Activated CD8-positive, alpha-beta memory T cell treated with anti-CD3 and anti-CD28 coated beads for 36 hours (primary cell): ENCODE data around the gene LPIN1. TPM values are rescaled to one million over a fixed set of nuclear protein-coding genes. Genes with fewer than 3 reads are reported as not detected.

Experiments
- CTCF ChIA-PET: fragments of 350-600 bp; sonication (Branson Sonifier 250); formaldehyde crosslinking; loops from one replicate; lab custom pipeline; 2021; ENCODE audit warnings: antibody characterized with exemption; lab: Charles Lee
- POLR2A ChIA-PET: fragments of 350-600 bp; sonication (Branson Sonifier 250); formaldehyde crosslinking; loops from one replicate; lab custom pipeline; 2021; ENCODE audit warnings: antibody characterized with exemption; lab: Charles Lee
- total RNA-seq, 2 experiments: library from RNA; stranded (reverse); gene quantifications; one replicate each; pipeline ENCODE4 v1.2.3, GENCODE V29; 2021

LPIN1 gene
- total RNA-seq, 2 experiments from 2014 or later, result 34.3 to 36.7 TPM

DNA sequence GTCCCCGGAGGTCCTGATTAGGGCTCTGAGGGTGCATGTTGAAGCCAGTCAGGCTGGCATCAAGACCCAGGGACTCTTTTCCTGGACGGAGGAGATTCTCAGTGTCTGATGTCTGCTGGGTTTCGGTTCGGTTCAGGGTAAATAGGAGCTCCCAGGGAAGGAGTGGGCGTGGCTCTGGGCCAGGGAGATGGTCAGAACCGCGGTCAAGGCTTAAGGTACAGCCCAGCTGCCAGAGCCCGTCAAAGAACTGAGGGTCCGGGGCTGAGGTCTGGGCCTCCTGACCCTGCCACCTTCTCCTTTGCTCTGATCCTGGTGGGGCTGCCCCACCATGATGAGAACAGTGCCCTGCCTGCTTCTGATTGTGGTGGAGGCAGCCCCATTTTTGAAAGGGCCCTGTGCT, 39.8 kb downstream of the LPIN1 start:
- POLR2A ChIA-PET, result interaction anchor here (0.7 kb wide), 1 partner anchor 17 kb away, joined by 3 read pairs; no protein-coding TSS in a partner anchor
- CTCF ChIA-PET, result interaction anchor here (1.5 to 2.2 kb wide), 3 partner anchors 32 to 51 kb away, joined by 5 to 6 read pairs (median 6); no protein-coding TSS in a partner anchor

GRCh38 chr2:11786592-11786991, 40.2 kb downstream of the LPIN1 start:
- POLR2A ChIA-PET, result interaction anchor here (0.7 kb wide), 1 partner anchor 18 kb away, joined by 3 read pairs; no protein-coding TSS in a partner anchor

GRCh38 chr2:11787991-11788390, 41.6 kb downstream of the LPIN1 start:
- ChIA-PET POLR2A (no interaction called here), CTCF (no interaction called here)

More at GRCh38 chr2:11786592-11786991, 40.2 kb downstream of the LPIN1 start:
- CTCF ChIA-PET, result no interaction called here

- POLR2A ChIA-PET, result no interaction called here
- CTCF ChIA-PET, result no interaction called here
Observed at GRCh38 chr2:11788461-11789124, 42.2 kb downstream of the LPIN1 start.

DNA sequence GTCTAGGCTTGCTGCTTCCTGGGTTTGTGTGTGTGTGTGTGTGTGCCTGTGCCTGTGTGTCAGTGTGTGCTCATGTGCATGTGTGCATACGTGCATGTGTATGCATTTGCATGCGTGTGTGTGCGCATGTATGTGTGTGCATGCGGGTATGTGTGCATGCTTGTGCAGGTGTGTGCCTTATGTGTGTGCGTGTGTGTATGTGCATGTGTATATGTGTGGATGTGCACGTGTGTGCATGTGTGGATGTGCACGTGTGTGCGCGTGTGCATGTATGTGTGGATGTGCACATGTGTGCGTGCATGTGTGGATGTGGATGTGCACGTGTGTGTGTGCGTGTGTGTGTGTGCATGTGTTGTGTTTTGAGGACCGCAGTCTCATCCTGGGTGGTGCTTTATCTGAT, 42.8 kb downstream of the LPIN1 start:
- ChIA-PET POLR2A (no interaction called here), CTCF (interaction anchor here (0.8 to 1.1 kb wide), 2 partner anchors 96 to 99 kb away, joined by 3 read pairs; no protein-coding TSS in a partner anchor)

GRCh38 chr2:11790228-11790627, 43.8 kb downstream of the LPIN1 start:
- ChIA-PET POLR2A (no interaction called here), CTCF (interaction anchor here (0.7 to 1.1 kb wide), 3 partner anchors 11 to 100 kb away, joined by 3 to 4 read pairs (median 3); no protein-coding TSS in a partner anchor)

DNA sequence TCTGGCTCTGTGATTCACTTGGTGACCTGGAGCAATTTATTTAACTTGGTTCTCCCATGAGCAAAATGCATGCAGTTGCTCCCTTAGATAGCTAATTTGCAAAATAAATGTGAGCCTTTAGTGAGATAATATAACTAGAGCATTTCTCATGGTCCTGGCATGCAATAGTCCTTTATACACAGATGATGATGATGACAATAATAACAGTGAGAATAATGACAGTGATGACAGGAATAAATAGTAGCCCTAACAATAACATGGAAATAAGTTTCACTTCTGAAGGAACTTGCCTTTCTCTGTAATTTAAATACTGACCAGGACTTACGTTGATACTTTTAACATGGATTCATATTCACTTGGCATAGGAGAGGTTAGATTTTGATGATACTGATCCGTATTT, 49.2 kb downstream of the LPIN1 start:
- ChIA-PET POLR2A (no interaction called here), CTCF (no interaction called here)

GRCh38 chr2:11796190-11797171, 50.0 kb downstream of the LPIN1 start:
- CTCF ChIA-PET, result no interaction called here
- POLR2A ChIA-PET, result no interaction called here

- ChIA-PET CTCF (no interaction called here), POLR2A (no interaction called here)
Observed at GRCh38 chr2:11797846-11798245, 51.4 kb downstream of the LPIN1 start.

DNA sequence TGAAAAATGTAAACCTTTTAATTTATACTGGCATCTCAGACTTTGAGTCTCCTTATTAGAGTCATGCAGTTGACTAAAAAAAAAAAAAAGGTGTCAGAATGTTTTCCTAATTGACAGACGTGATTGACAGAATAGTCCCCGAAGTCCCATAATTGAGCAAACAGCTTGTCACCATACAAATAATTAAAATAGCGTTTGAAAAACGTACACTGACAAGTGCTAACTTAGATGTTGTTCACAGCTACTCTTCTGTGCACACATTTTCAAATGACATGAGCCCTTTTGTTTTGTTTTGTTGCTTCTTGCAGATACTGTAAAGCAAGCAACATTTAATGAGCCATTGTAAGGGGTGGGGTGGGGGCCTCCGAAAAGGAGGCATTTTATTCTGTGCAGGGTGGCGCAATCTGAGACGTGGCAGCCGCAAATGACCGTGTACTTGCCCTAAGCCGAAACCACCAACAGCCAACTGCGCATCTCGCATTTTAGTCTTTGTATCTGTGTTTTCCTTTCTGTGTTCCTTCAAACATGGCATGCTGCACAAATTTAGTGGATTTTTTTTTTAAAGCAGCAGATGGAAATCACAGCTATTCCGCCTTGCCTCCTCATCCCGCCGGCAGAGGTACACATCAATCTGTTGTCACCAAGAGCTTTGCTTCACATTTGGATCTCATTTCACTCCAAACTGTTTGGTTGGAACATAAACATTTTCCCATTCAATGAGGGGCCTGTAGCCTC, 52.4 kb downstream of the LPIN1 start:
- ChIA-PET POLR2A (no interaction called here), CTCF (no interaction called here)

GRCh38 chr2:11799826-11800225, 53.4 kb downstream of the LPIN1 start:
- ChIA-PET POLR2A (no interaction called here), CTCF (no interaction called here)

DNA sequence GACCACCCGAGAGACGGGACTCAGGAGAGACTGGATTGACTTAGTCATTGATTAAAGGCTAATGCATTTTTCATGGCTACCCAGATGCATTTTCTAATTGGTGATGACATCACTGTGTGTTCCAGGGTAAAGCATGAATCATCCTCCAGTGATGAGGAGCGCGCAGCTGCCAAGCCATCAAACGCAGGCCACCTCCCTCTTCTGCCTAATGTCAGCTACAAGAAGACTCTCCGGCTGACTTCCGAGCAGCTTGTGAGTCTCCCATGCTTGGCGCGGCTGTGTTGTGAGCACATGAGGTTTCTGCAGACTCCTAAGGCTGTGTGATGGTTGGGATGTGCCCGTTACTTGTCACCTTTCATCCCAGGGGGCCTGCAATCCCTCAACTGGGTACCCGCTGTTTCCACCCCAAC, 56.4 kb downstream of the LPIN1 start:
- CTCF ChIA-PET, result interaction anchor here (1.2 kb wide), 1 partner anchor 110 kb away, joined by 5 read pairs; no protein-coding TSS in a partner anchor
- POLR2A ChIA-PET, result no interaction called here

DNA sequence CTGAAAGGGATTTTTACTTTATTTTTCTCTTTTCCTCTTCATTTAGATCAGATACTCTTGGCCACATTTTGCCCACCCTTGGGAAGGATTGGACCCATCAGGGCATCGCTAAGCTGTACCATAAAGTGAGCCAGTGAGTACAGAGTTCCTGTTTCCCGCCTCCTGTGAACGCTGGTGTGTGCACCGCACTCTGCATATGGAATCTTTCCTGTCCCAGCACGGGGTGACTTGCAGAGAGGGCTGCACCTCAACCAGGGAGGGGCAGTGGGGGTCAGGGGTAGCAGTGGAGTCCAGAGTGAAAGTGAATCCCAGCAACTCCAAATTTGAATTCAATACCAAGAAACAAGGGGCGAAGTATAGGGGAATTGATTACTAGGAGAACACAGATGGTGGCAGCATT, 58.6 kb downstream of the LPIN1 start:
- CTCF ChIA-PET, result no interaction called here

GRCh38 chr2:11805920-11806319, 59.5 kb downstream of the LPIN1 start:
- CTCF ChIA-PET, result no interaction called here
- POLR2A ChIA-PET, result no interaction called here

More for the DNA sequence above, 58.6 kb downstream of the LPIN1 start:
- POLR2A ChIA-PET, result no interaction called here

DNA sequence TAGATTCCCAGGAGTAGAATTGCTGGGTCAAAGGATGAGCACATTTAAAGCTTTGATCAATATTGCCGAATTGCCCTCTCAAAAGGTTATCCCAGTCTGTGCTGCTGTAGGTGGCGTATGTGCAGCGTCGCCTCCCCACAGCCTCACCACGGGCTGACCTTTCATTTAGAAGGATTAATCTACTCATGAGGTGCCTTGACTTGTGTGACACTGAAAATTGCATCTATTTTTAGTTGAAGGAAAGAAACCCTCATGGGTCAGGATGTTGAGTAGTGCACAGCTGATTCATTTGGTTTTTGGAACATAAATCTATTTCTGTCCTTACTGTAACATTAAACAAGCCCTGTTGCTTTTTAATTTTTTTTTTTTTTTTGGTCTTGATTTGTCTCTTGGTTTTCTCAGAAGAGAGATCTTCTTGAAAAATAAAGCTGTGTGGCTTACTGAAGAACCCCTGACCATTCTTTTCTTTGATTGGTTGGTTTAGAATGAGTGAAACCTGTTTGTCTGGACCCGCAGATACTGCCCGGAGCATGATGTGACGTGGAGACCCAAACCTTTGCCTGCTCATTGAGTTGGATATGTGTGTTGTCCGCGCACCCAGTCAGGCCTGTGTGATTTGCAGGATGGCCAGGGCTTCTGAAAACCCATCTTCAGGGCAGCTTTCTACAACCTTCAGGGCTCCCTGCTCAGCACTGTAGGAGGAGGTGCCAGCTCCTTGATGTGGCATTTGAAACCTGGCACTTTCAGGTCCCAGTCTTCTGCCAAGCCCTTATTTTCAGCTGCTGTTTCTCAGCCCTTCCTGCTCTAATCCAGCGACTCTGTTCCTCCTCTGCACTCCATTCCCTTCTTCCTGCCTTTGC, 61.0 kb downstream of the LPIN1 start:
- CTCF ChIA-PET, result no interaction called here
- POLR2A ChIA-PET, result no interaction called here

DNA sequence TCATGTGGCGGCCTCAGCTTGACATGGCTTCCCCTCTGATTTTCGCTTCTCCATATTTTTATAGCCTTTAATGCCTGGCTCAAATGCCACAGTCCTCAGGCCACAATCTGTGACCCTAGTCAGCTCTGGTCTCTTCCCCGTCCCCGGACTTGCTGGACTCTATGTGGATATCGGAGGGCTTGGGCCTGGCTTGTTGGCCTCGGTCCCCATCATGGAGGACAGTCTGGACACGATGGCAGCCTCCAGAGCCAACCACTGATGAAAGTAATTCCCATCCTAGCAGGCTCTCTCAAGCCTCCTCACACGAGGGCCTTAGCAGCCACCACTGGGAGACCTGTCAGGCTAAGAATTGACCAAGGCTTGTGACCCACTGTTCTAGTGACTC, 61.6 kb downstream of the LPIN1 start:
- ChIA-PET CTCF (no interaction called here), POLR2A (interaction anchor here (0.7 kb wide), 1 partner anchor 362 kb away, joined by 5 read pairs; no protein-coding TSS in a partner anchor)

GRCh38 chr2:11809586-11810236, 63.3 kb downstream of the LPIN1 start:
- ChIA-PET POLR2A (no interaction called here), CTCF (no interaction called here)
